HEK293 (cell line): ENCODE results near the gene CNTNAP1.

Experiments
- CTCF ChIA-PET: fragments of 350-600 bp; formaldehyde crosslinking; extraction: SDS; loops from one replicate; lab custom pipeline; 2021; ENCODE audit warnings: antibody characterized with exemption; lab: Yijun Ruan, JAX
- POLR2A ChIA-PET: fragments of 300-600 bp; formaldehyde crosslinking; extraction: SDS; loops from one replicate; lab custom pipeline; 2020; ENCODE audit warnings: antibody characterized with exemption, inconsistent platforms; lab: Yijun Ruan, JAX
- H3K27ac ChIP-seq: fragments of 200-500 bp; sonication (Bioruptor generic); 2 replicates; pipeline ENCODE4 v1.5.1; 2014; ENCODE audit warnings: low read depth, low read length, control low read depth, inconsistent platforms; ENCODE audit errors: extremely low read depth
- H3K36me3 ChIP-seq, 2 experiments: fragments of 200-500 bp in 1 of 2; sonication (Bioruptor generic) in 1 of 2; 1 replicate in 1 of 2; 2 replicates in 1 of 2; pipeline ENCODE4 v1.5.1; 2014 to 2017; ENCODE audit warnings: inconsistent platforms in 2 of 2, low read length in 2 of 2; ENCODE audit not compliant: control insufficient read depth in 2 of 2, insufficient read depth in 1 of 2
- H3K4me1 ChIP-seq: fragments of 200-500 bp; sonication (Bioruptor generic); 2 replicates; pipeline ENCODE4 v1.5.1; 2014; ENCODE audit warnings: mild to moderate bottlenecking, low read length, inconsistent platforms; ENCODE audit not compliant: control insufficient read depth, insufficient read depth
- H3K4me3 ChIP-seq: 2 replicates; pipeline ENCODE4 v1.5.1; 2011; ENCODE audit warnings: low read depth, mild to moderate bottlenecking, control low read depth, low read length, moderate library complexity
- H3K9me3 ChIP-seq: fragments of 200-500 bp; sonication (Bioruptor generic); 2 replicates; pipeline ENCODE4 v1.5.1; 2014; ENCODE audit warnings: low read depth, low read length, inconsistent platforms; ENCODE audit not compliant: control insufficient read depth, insufficient read depth
- EGR2 ChIP-seq: fragments of 450-650 bp; formaldehyde crosslinking; IDR thresholded peaks from 2 replicates; pipeline ENCODE4 v1.5.1; 2016; ENCODE audit warnings: low read depth, missing biosample characterization, missing genetic modification characterization
- GLIS1 ChIP-seq: fragments of 450-650 bp; formaldehyde crosslinking; IDR thresholded peaks from 2 replicates; pipeline ENCODE4 v1.5.1; 2016; ENCODE audit warnings: missing biosample characterization, missing genetic modification characterization
- KLF8 ChIP-seq: fragments of 450-650 bp; formaldehyde crosslinking; IDR thresholded peaks from 2 replicates; pipeline ENCODE4 v1.5.1; 2016; ENCODE audit warnings: missing biosample characterization, missing genetic modification characterization
- SCRT2 ChIP-seq: fragments of 450-650 bp; formaldehyde crosslinking; IDR thresholded peaks from 2 replicates; pipeline ENCODE4 v1.5.1; 2016; ENCODE audit warnings: missing biosample characterization, missing genetic modification characterization
- SP7 ChIP-seq: fragments of 450-650 bp; formaldehyde crosslinking; IDR thresholded peaks from 2 replicates; pipeline ENCODE4 v1.5.1; 2016; ENCODE audit warnings: missing biosample characterization, missing genetic modification characterization
- ZBTB1 ChIP-seq: fragments of 450-650 bp; formaldehyde crosslinking; IDR thresholded peaks from 2 replicates; pipeline ENCODE4 v1.5.1; 2016; ENCODE audit warnings: missing biosample characterization, missing genetic modification characterization
- ZFHX2 ChIP-seq: fragments of 450-650 bp; formaldehyde crosslinking; conservative IDR thresholded peaks from 2 replicates; pipeline ENCODE4 v1.5.1; 2016; ENCODE audit warnings: missing biosample characterization, missing genetic modification characterization
- ZNF24 ChIP-seq: fragments of 450-650 bp; formaldehyde crosslinking; IDR thresholded peaks from 2 replicates; pipeline ENCODE4 v1.5.1; 2016; ENCODE audit warnings: missing biosample characterization, missing genetic modification characterization
- ZNF600 ChIP-seq: fragments of 450-650 bp; formaldehyde crosslinking; IDR thresholded peaks from 2 replicates; pipeline ENCODE4 v1.5.1; 2016; ENCODE audit warnings: missing biosample characterization, missing genetic modification characterization
- ZNF654 ChIP-seq: fragments of 450-650 bp; formaldehyde crosslinking; IDR thresholded peaks from 2 replicates; pipeline ENCODE4 v1.5.1; 2016; ENCODE audit warnings: low read depth, missing biosample characterization, missing genetic modification characterization
- TF ChIP-seq, protein P1 (sequence below): fragments of 450-650 bp; formaldehyde crosslinking; IDR thresholded peaks from 2 replicates; pipeline ENCODE4 v1.5.1; 2016; ENCODE audit warnings: missing biosample characterization, missing genetic modification characterization, borderline replicate concordance
- TF ChIP-seq, protein P2 (sequence below): fragments of 450-650 bp; formaldehyde crosslinking; IDR thresholded peaks from 2 replicates; pipeline ENCODE4 v1.5.1; 2016; ENCODE audit warnings: missing biosample characterization, missing genetic modification characterization, low read depth
- TF ChIP-seq, protein P3 (sequence below): fragments of 450-650 bp; formaldehyde crosslinking; IDR thresholded peaks from 2 replicates; pipeline ENCODE4 v1.5.1; 2016; ENCODE audit warnings: missing biosample characterization, missing genetic modification characterization

CNTNAP1 gene

DNA sequence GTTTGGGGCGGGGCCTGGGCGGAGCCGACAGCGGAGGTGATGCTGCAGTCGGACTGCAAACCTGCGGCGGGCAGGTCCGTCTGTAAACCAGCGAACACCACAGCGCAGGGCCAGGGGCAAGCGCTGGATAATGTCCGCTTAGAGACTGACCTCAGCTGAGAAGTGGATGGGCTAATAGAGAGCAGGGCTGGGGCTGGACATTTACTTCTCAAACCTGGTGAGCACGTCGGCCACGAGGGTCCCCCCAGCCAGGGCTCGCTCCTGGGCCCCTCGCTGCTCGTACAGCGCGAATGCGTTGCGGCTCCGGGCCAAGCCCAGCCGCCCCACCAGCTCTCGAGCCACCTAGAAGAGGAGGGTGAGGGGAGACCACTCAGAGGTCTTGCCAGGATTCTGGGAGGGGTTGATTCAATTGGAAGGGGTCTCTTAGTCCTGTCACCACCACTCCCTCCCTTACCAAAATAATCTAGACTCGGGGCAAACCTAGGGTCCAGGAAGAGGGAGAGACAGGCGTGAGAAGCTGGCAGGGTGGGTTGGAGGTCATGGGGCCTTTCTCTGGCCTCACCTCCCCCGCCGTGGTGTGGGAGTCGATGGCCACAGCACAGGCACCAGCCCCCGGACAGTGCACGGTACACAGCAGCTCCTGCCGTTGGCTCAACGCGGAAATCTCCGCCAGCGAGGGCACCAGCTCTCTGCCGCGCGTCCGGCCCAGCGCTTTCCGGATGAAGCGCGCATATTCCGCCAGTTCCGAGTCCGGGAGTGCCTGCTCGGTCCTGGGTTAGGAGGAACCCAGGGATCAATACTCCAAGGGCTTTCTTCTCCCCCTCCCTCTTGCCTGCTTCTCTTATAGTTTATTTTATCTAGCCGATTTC lies 11.3 kb upstream of the CNTNAP1 start:
- Histone ChIP-seq H3K9me3 (no peaks in the 10 kb centered on the region), H3K4me1 (0 out of 2 replicates have a peak, but pooled peaks cover 7% of the 10 kb centered on the region), H3K27ac (0 out of 2 replicates have a peak overlapping the region, but pooled peaks have one; percentile 37), H3K4me3 (no peak overlapping the region), H3K36me3 (peaks cover 15 to 72% of the 10 kb centered on the region in 2 experiments; a peak in 2 of 3 replicates)
- ChIA-PET POLR2A (interaction anchor here (0.8 kb wide), 1 partner anchor 12 kb away, joined by 3 read pairs; the partner anchor contains the start of gene TUBG2), CTCF (interaction anchor here (0.8 kb wide), 1 partner anchor 8 kb away, joined by 3 read pairs; no protein-coding TSS in a partner anchor)
- TF ChIP-seq, protein P1, sequence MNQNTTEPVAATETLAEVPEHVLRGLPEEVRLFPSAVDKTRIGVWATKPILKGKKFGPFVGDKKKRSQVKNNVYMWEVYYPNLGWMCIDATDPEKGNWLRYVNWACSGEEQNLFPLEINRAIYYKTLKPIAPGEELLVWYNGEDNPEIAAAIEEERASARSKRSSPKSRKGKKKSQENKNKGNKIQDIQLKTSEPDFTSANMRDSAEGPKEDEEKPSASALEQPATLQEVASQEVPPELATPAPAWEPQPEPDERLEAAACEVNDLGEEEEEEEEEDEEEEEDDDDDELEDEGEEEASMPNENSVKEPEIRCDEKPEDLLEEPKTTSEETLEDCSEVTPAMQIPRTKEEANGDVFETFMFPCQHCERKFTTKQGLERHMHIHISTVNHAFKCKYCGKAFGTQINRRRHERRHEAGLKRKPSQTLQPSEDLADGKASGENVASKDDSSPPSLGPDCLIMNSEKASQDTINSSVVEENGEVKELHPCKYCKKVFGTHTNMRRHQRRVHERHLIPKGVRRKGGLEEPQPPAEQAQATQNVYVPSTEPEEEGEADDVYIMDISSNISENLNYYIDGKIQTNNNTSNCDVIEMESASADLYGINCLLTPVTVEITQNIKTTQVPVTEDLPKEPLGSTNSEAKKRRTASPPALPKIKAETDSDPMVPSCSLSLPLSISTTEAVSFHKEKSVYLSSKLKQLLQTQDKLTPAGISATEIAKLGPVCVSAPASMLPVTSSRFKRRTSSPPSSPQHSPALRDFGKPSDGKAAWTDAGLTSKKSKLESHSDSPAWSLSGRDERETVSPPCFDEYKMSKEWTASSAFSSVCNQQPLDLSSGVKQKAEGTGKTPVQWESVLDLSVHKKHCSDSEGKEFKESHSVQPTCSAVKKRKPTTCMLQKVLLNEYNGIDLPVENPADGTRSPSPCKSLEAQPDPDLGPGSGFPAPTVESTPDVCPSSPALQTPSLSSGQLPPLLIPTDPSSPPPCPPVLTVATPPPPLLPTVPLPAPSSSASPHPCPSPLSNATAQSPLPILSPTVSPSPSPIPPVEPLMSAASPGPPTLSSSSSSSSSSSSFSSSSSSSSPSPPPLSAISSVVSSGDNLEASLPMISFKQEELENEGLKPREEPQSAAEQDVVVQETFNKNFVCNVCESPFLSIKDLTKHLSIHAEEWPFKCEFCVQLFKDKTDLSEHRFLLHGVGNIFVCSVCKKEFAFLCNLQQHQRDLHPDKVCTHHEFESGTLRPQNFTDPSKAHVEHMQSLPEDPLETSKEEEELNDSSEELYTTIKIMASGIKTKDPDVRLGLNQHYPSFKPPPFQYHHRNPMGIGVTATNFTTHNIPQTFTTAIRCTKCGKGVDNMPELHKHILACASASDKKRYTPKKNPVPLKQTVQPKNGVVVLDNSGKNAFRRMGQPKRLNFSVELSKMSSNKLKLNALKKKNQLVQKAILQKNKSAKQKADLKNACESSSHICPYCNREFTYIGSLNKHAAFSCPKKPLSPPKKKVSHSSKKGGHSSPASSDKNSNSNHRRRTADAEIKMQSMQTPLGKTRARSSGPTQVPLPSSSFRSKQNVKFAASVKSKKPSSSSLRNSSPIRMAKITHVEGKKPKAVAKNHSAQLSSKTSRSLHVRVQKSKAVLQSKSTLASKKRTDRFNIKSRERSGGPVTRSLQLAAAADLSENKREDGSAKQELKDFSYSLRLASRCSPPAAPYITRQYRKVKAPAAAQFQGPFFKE (tag by site-specific recombination) = no peak
- TF ChIP-seq EGR2 (tag by site-specific recombination) (0 out of 2 replicates have a peak, but pooled peaks have one; percentile 12), KLF8 (tag by site-specific recombination) (peak; percentile 16; the same call in 1 of the 2 replicates), SP7 (tag by site-specific recombination) (no peak), ZNF600 (tag by site-specific recombination) (no peak)
- TF ChIP-seq, protein P2, sequence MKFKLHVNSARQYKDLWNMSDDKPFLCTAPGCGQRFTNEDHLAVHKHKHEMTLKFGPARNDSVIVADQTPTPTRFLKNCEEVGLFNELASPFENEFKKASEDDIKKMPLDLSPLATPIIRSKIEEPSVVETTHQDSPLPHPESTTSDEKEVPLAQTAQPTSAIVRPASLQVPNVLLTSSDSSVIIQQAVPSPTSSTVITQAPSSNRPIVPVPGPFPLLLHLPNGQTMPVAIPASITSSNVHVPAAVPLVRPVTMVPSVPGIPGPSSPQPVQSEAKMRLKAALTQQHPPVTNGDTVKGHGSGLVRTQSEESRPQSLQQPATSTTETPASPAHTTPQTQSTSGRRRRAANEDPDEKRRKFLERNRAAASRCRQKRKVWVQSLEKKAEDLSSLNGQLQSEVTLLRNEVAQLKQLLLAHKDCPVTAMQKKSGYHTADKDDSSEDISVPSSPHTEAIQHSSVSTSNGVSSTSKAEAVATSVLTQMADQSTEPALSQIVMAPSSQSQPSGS (tag by site-specific recombination) = no peak

DNA sequence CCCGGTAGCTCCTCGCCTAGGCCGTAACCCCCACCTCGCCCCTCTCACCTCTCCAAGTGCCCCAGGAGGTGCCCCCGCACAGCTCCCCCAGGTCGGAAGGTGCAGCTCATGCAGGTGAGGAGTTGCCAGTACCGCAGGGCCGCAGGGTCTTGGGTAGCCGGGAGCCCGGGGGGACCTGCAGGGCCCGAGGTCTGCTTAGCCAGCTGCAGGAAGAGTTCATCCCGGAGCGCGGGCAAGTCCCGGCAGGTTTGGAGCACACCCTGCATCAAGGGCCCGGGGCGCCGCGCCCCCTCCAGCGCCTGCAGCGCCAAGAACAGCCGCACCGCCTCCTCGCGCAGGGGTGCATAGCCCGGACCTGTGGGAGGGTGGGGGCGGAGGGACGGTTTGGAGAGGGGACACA lies 10.3 kb upstream of the CNTNAP1 start:
- H3K36me3 ChIP-seq = peaks cover 9 to 62% of the 10 kb centered on the region in 2 experiments; a peak in 2 of 3 replicates
- H3K9me3 ChIP-seq = no peaks in the 10 kb centered on the region
- 0 out of 2 replicates have a peak overlapping the region, but pooled peaks have one; percentile 31 for H3K27ac ChIP-seq
- ChIA-PET POLR2A (interaction anchor here (2.3 kb wide), 1 partner anchor 13 kb away, joined by 8 read pairs; the partner anchor contains the start of gene TUBG2), CTCF (interaction anchor here (0.6 to 0.8 kb wide), 2 partner anchors 9 kb away, joined by 3 read pairs; no protein-coding TSS in a partner anchor)
- H3K4me3 ChIP-seq = no peak overlapping the region
- H3K4me1 ChIP-seq = 0 out of 2 replicates have a peak, but pooled peaks cover 7% of the 10 kb centered on the region
- TF ChIP-seq GLIS1 (tag by site-specific recombination) (no peak), SCRT2 (tag by site-specific recombination) (no peak), ZNF24 (tag by site-specific recombination) (no peak), ZFHX2 (tag by site-specific recombination) (peak; percentile 27), ZNF654 (tag by site-specific recombination) (no peak), ZNF600 (tag by site-specific recombination) (no peak), ZBTB1 (no peak)
- TF ChIP-seq, protein P3, sequence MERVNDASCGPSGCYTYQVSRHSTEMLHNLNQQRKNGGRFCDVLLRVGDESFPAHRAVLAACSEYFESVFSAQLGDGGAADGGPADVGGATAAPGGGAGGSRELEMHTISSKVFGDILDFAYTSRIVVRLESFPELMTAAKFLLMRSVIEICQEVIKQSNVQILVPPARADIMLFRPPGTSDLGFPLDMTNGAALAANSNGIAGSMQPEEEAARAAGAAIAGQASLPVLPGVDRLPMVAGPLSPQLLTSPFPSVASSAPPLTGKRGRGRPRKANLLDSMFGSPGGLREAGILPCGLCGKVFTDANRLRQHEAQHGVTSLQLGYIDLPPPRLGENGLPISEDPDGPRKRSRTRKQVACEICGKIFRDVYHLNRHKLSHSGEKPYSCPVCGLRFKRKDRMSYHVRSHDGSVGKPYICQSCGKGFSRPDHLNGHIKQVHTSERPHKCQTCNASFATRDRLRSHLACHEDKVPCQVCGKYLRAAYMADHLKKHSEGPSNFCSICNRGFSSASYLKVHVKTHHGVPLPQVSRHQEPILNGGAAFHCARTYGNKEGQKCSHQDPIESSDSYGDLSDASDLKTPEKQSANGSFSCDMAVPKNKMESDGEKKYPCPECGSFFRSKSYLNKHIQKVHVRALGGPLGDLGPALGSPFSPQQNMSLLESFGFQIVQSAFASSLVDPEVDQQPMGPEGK (tag by site-specific recombination) = 0 out of 2 replicates have a peak, but pooled peaks have one; percentile 17
